IMR-90 (cell line): ENCODE results near the gene GHR. TPM values are rescaled to one million over a fixed set of nuclear protein-coding genes. Genes with fewer than 3 reads are reported as not detected.
"Not testable (repeated sequence)": the region's sequence is repeated elsewhere in the genome, so short reads cannot be mapped to it uniquely, and the experiment has no call there.

Experiments
- ATAC-seq: fragments of 200-7000 bp; cut with Tn5 transposase; 2 replicates; pipeline ENCODE4 v1.9.1; 2020; ENCODE audit warnings: low read depth, mild to moderate bottlenecking, moderate library complexity
- BruUV-seq: library from RNA; stranded (reverse); fragments of 400-500 nt; replicated peaks from 2 replicates; lab custom pipeline; 2021; lab: Mats Ljungman, UMichigan
- CTCF ChIA-PET: fragments of 300-600 bp; formaldehyde crosslinking; extraction: SDS; loops from one replicate; lab custom pipeline; 2021; ENCODE audit warnings: antibody characterized with exemption; lab: Yijun Ruan, JAX
- POLR2A ChIA-PET: fragments of 300-600 bp; sonication (Branson Sonifier 250); formaldehyde crosslinking; loops from one replicate; lab custom pipeline; 2022; ENCODE audit warnings: antibody characterized with exemption; ENCODE audit not compliant: unreplicated experiment; lab: Charles Lee
- DNase-seq: peaks from one replicate; pipeline ENCODE4 v3.0.0; 2013
- H2AFZ ChIP-seq: replicated peaks from 2 replicates; pipeline ENCODE3; 2013; ENCODE audit warnings: low read length, mild to moderate bottlenecking; ENCODE audit not compliant: poor library complexity
- H2AK5ac ChIP-seq: 2 replicates; pipeline ENCODE4 v1.6.1; 2013; ENCODE audit warnings: low read depth, low read length, inconsistent platforms
- H2AK9ac ChIP-seq: replicated peaks from 2 replicates; pipeline ENCODE3; 2013; ENCODE audit warnings: mild to moderate bottlenecking, low read depth, low read length, moderate library complexity; ENCODE audit not compliant: poor library complexity
- H2BK120ac ChIP-seq: 2 replicates; pipeline ENCODE4 v1.6.1; 2013; ENCODE audit warnings: low read depth, low read length, inconsistent platforms
- H2BK15ac ChIP-seq: 3 replicates; pipeline ENCODE4 v1.6.1; 2013; ENCODE audit warnings: low read depth, low read length, inconsistent platforms
- H2BK20ac ChIP-seq: 2 replicates; pipeline ENCODE4 v1.6.1; 2013; ENCODE audit warnings: low read depth, mild to moderate bottlenecking, inconsistent platforms, low read length, moderate library complexity
- H2BK5ac ChIP-seq: 2 replicates; pipeline ENCODE4 v1.6.1; 2013; ENCODE audit warnings: mild to moderate bottlenecking, low read depth, low read length, inconsistent platforms; ENCODE audit not compliant: poor library complexity, severe bottlenecking
- H3K14ac ChIP-seq: replicated peaks from 2 replicates; pipeline ENCODE4 v1.6.1; 2013; ENCODE audit warnings: low read depth, low read length, inconsistent platforms
- H3K18ac ChIP-seq: 2 replicates; pipeline ENCODE4 v1.6.1; 2013; ENCODE audit warnings: low read depth, low read length, control low read depth
- H3K23ac ChIP-seq: 2 replicates; pipeline ENCODE4 v1.6.1; 2013; ENCODE audit warnings: low read depth, low read length, inconsistent platforms
- H3K27ac ChIP-seq: 2 replicates; pipeline ENCODE4 v1.5.1; 2013; ENCODE audit warnings: mild to moderate bottlenecking, control low read depth, low read length; ENCODE audit not compliant: insufficient read depth
- H3K27me3 ChIP-seq: 2 replicates; pipeline ENCODE4 v1.6.1; 2013; ENCODE audit warnings: low read length; ENCODE audit not compliant: control insufficient read depth, insufficient read depth
- H3K36me3 ChIP-seq: 2 replicates; pipeline ENCODE4 v1.6.1; 2013; ENCODE audit warnings: low read length, mixed read lengths; ENCODE audit not compliant: control insufficient read depth, insufficient read depth
- H3K4ac ChIP-seq: 2 replicates; pipeline ENCODE4 v1.6.1; 2013; ENCODE audit warnings: low read depth, low read length, inconsistent platforms
- H3K4me1 ChIP-seq: 2 replicates; pipeline ENCODE4 v1.6.1; 2013; ENCODE audit warnings: low read length, mixed read lengths; ENCODE audit not compliant: control insufficient read depth, insufficient read depth
- H3K4me2 ChIP-seq: 2 replicates; pipeline ENCODE4 v1.6.1; 2013; ENCODE audit warnings: low read depth, mild to moderate bottlenecking, control low read depth, low read length, moderate library complexity
- H3K4me3 ChIP-seq: 2 replicates; pipeline ENCODE4 v1.5.1; 2013; ENCODE audit warnings: low read depth, mild to moderate bottlenecking, control low read depth, low read length, moderate library complexity; ENCODE audit not compliant: insufficient read depth
- H3K56ac ChIP-seq: 2 replicates; pipeline ENCODE4 v1.6.1; 2013; ENCODE audit warnings: low read length, inconsistent platforms; ENCODE audit not compliant: insufficient read depth; ENCODE audit errors: extremely low read depth
- H3K79me1 ChIP-seq, 2 experiments: 2 replicates each; pipeline ENCODE4 v1.6.1; 2013; ENCODE audit warnings: low read length in 2 of 2, inconsistent platforms in 1 of 2, low read depth in 1 of 2
- H3K9ac ChIP-seq: 2 replicates; pipeline ENCODE4 v1.6.1; 2013; ENCODE audit warnings: low read depth, low read length, control low read depth
- H3K9me1 ChIP-seq: 2 replicates; pipeline ENCODE4 v1.6.1; 2013; ENCODE audit warnings: low read length, inconsistent platforms; ENCODE audit not compliant: insufficient read depth
- H3K9me3 ChIP-seq: 2 replicates; pipeline ENCODE4 v1.6.1; 2013; ENCODE audit warnings: low read length; ENCODE audit not compliant: control insufficient read depth, insufficient read depth
- H4K20me1 ChIP-seq: 2 replicates; pipeline ENCODE4 v1.6.1; 2013; ENCODE audit warnings: low read length, inconsistent platforms; ENCODE audit not compliant: insufficient read depth
- H4K5ac ChIP-seq: 2 replicates; pipeline ENCODE4 v1.6.1; 2013; ENCODE audit warnings: mild to moderate bottlenecking, low read depth, low read length, control low read depth
- H4K8ac ChIP-seq, 2 experiments: 2 replicates each; pipeline ENCODE4 v1.6.1; 2013; ENCODE audit warnings: low read depth in 2 of 2, low read length in 2 of 2, control low read depth in 1 of 2, inconsistent platforms in 1 of 2
- H4K91ac ChIP-seq: 2 replicates; pipeline ENCODE4 v1.6.1; 2013; ENCODE audit warnings: low read depth, low read length, inconsistent platforms; ENCODE audit not compliant: insufficient read depth
- dilution Hi-C: fragments of 300-500 bp; cut with HindIII; formaldehyde crosslinking; loops from one replicate; pipeline ENCODE4 v1.14.3; 2018; ENCODE audit warnings: low sequenced_read_pairs; ENCODE audit not compliant: unreplicated experiment
- in situ Hi-C: fragments of 300-500 bp; cut with MboI; formaldehyde crosslinking; loops from 3 replicates; pipeline ENCODE4 v1.14.3; 2019; ENCODE audit warnings: low sequenced_read_pairs, inconsistent platforms, mixed read lengths
- intact Hi-C: fragments of 100-400 bp; cut with micrococcal nuclease; formaldehyde crosslinking; loops from 2 replicates; pipeline ENCODE4 v1.10.0; 2022
- polyA plus RNA-seq, 3 experiments: library from polyadenylated mRNA; depleted of rRNA; stranded (reverse); fragments of >200 nt; gene quantifications; 2 replicates each; pipeline ENCODE4 v1.2.3, GENCODE V29; 2012; ENCODE audit warnings: low replicate concordance in 1 of 3
- total RNA-seq: library from RNA; depleted of rRNA; stranded (reverse); fragments of >200 nt; gene quantifications from 2 replicates; pipeline ENCODE4 v1.2.3, GENCODE V29; 2012

The GHR gene
- total and polyA plus RNA-seq, 2 of the 4 experiments (the other 2 are of a cell fraction) = 0.36 to 1.1 TPM

DNA sequence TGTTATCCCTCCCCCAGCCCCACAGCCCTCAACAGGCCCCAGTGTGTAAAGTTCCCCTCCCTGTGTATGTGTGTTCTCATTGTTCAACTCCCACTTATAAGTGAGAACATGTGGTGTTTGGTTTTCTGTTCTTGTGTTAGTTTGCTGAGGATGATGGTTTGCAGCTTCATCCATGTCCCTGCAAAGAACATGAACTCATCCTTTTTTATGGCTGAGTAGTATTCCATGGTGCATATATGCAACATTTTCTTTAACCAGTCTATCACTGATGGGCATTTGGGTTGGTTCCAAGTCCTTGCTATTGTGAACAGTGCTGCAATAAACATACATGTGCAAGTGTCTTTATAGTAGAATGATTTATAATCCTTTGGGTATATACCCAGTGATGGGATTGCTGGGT lies 261.8 kb downstream of the GHR start:
- H2BK20ac ChIP-seq, H3K9me3 ChIP-seq, H2AK5ac ChIP-seq, H4K20me1 ChIP-seq, H3K27ac ChIP-seq, H3K36me3 ChIP-seq, H2AFZ ChIP-seq, in situ Hi-C loops, H2BK120ac ChIP-seq, H3K14ac ChIP-seq, H3K79me1 ChIP-seq, H3K4me3 ChIP-seq, H3K23ac ChIP-seq, H3K4ac ChIP-seq, H3K9ac ChIP-seq, ATAC-seq, H3K56ac ChIP-seq, H3K27me3 ChIP-seq, H4K5ac ChIP-seq, H4K8ac ChIP-seq, H3K9me1 ChIP-seq, H2AK9ac ChIP-seq, H4K91ac ChIP-seq, H3K18ac ChIP-seq, POLR2A ChIA-PET, dilution Hi-C loops, intact Hi-C loops, H2BK5ac ChIP-seq, CTCF ChIA-PET, H3K4me1 ChIP-seq, DNase-seq, H2BK15ac ChIP-seq, H3K4me2 ChIP-seq, BruUV-seq: not testable (repeated sequence)
